Measurements from ENCODE around the gene PEX19. TPM values are rescaled to one million over a fixed set of nuclear protein-coding genes. Genes with fewer than 3 reads are reported as not detected.

PEX19 gene, protein sequence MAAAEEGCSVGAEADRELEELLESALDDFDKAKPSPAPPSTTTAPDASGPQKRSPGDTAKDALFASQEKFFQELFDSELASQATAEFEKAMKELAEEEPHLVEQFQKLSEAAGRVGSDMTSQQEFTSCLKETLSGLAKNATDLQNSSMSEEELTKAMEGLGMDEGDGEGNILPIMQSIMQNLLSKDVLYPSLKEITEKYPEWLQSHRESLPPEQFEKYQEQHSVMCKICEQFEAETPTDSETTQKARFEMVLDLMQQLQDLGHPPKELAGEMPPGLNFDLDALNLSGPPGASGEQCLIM
- total RNA-seq = 31.9 and 48.5 TPM in 2 replicates

DNA sequence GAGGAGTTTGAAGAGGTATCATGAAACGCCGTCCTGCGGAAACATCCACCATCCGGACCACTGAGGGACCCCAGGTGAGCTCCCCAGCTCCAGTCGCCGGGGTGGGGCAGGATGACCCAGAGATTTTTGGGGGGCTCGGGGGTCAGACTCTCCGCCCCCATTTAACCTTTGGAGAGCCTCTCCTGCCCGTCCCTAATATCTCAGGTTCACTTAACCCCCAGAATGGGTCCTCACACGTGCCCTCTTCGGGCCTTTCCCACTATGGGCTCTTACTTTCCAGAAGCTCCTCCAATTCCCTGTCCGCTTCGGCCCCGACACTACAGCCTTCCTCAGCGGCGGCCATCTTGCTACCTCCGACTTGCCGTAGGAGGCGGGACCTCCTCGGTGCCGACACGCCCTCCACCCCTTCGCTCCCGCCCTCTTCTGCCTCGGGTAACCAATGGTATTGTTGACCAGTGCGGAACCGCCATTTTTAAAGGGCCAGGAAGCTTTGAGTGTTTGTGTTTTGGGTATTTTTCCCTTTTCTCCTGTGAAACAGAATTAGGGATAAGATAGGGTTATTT is at the start of gene PEX19:
Gene PEX19, minus strand, starts transcription at position 352 of the 563 bp plus-strand sequence. Its CDS starts 9 bp downstream, at position 343.

DNA sequence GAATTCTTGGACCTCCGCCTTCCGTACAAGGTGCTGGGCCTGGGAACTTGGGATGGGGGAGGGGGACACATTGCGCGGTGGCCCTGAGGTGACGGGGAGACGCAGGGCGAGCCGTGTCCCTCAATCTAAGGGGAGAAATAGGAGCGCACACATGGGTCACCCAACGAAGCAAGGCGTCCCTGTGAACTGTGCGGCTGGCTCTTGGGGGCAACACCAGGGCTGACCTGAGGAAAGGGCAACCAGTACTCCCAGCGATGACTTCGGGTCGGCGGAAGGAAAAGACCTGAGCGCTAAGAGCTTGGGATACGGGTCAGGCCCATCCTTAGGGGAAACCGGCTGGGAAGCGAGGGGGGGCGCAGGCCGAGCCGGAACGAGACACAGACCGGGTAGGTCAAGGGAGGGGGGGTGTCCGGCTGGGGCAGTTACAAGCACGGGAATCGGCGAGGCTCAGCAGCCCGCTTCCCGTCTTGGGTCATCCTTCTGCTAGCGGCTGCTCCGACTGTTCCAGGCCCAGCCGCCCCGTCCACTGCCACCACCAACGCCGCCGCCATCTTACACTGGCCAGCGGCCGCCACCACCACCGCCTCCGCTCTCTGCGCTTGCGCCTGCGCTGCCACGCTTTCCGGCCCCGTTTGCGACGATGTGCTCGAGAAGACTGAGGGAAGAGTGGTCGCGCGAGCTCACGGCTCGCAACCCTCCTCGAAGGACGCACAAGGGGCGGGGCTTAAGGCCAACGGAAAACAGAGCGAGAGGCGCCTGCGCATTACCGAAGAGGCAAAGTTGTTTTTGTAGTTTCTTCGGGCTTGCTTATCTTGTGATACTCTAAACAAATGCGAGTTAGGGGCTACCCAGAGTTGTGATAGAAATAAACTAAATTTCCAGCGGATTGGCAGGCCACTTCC is 22.8 kb downstream of the PEX19 start, which contains the start of gene DCAF8:
Gene DCAF8, minus strand, starts transcription at position 657 of the 902 bp plus-strand sequence. CDS start 18,541 bp downstream, outside the sequence.

Other genes starting within 250 kb of the PEX19 start
- 0.12 TPM in 1 of 2 replicates, not detected in the other for gene KCNJ10, start 215.0 kb downstream of the PEX19 start, total RNA-seq
- gene KCNJ9, start 203.6 kb downstream of the PEX19 start, total RNA-seq = 0.60 TPM in 1 of 2 replicates, not detected in the other
- gene IGSF8, start 186.5 kb downstream of the PEX19 start, total RNA-seq = 11.2 and 15.9 TPM in 2 replicates
- gene ATP1A2, start 169.4 kb downstream of the PEX19 start, total RNA-seq = 1.2 and 1.8 TPM in 2 replicates
- not detected in 2 replicates for gene ATP1A4, start 133.5 kb downstream of the PEX19 start, total RNA-seq
- not detected in 2 replicates for gene CASQ1, start 94.6 kb downstream of the PEX19 start, total RNA-seq
- gene PEA15, start 79.7 kb downstream of the PEX19 start, total RNA-seq = 70.1 and 149 TPM in 2 replicates
- 48.1 and 54.1 TPM in 2 replicates for gene DCAF8, start 22.6 kb downstream of the PEX19 start, total RNA-seq
- 145 and 189 TPM in 2 replicates for gene COPA, start 58.1 kb upstream of the PEX19 start, total RNA-seq
- 67.7 and 77.5 TPM in 2 replicates for gene NCSTN, start 58.2 kb upstream of the PEX19 start, total RNA-seq
- gene NHLH1, start 81.9 kb upstream of the PEX19 start, total RNA-seq = under 0.01 TPM in 1 of 2 replicates, not detected in the other
- 0.60 and 0.82 TPM in 2 replicates for gene VANGL2, start 115.4 kb upstream of the PEX19 start, total RNA-seq
- not detected in 2 replicates for gene SLAMF6, start 238.1 kb upstream of the PEX19 start, total RNA-seq

All from pericardium fibroblast (primary cell).